ENCODE data around the gene SLC34A3.

GRCh38 chr9:137251490-137252268 lies 21.0 kb downstream of the SLC34A3 start:
- TF ChIP-seq EZH2 (IDR thresholded peaks at IDR 0.05; ENCODE audit: borderline replicate concordance, low read depth, low read length, poor library complexity, severe bottlenecking) = no peak
- TF ChIP-seq, protein P1, sequence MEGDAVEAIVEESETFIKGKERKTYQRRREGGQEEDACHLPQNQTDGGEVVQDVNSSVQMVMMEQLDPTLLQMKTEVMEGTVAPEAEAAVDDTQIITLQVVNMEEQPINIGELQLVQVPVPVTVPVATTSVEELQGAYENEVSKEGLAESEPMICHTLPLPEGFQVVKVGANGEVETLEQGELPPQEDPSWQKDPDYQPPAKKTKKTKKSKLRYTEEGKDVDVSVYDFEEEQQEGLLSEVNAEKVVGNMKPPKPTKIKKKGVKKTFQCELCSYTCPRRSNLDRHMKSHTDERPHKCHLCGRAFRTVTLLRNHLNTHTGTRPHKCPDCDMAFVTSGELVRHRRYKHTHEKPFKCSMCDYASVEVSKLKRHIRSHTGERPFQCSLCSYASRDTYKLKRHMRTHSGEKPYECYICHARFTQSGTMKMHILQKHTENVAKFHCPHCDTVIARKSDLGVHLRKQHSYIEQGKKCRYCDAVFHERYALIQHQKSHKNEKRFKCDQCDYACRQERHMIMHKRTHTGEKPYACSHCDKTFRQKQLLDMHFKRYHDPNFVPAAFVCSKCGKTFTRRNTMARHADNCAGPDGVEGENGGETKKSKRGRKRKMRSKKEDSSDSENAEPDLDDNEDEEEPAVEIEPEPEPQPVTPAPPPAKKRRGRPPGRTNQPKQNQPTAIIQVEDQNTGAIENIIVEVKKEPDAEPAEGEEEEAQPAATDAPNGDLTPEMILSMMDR (conservative IDR thresholded peaks at IDR 0.05; ENCODE audit: low read depth, low read length) = no peak

All from A673 (cell line).